Measurements from ENCODE around the gene PLXNB2.

PLXNB2 gene

DNA sequence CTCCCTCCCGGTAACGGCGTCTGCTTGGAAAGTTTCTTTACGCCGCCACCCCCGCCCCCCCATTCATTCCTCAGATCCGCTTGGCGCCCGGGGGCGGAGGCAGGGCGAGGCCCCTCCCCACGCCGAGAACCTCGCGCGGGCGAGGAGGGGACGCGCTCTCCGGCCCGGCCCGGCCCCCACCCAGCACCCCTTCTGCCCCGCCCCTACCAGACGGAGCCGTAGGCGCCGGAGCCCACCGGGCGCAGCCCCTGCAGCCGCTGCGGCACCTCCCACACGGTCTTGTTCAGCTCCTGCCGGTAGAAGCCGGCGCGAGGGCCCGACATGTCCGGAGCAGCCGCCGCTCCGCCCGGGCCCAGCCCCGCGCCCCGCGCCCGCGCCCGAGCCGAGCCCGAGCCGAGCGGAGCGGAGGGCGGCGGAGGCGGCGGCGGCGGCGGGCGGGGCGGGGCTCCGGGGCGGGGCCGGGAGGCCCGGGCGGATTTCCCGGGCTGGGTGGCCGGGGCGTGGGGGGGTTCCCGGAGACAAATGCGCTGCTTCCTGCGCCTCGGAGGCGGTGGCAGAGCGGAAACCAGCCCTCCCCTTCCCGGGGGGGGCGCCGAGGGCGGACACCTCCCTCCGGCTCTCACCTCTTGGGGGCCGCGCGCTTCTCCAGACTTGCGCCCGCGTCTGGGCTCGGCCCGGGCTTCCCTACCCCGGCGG, 37.3 kb downstream of the PLXNB2 start, which contains the start of gene MAPK11 (continued):
- TF ChIP-seq ZNF623 (tag by site-specific recombination; IDR thresholded peaks at IDR 0.05) (no peak), ZNF350 (tag by site-specific recombination; IDR thresholded peaks at IDR 0.05) (no peak), ZNF169 (tag by site-specific recombination; IDR thresholded peaks at IDR 0.05) (no peak), BCL11B (tag by site-specific recombination; IDR thresholded peaks at IDR 0.05; ENCODE audit: low read depth) (no peak), ZNF670 (tag by site-specific recombination; IDR thresholded peaks at IDR 0.05; ENCODE audit: low read depth) (no peak), IKZF3 (tag by site-specific recombination; IDR thresholded peaks at IDR 0.05) (no peak), ZNF391 (tag by site-specific recombination; IDR thresholded peaks at IDR 0.05; ENCODE audit: borderline replicate concordance, low read depth) (no peak), ZNF19 (tag by site-specific recombination; IDR thresholded peaks at IDR 0.05; ENCODE audit: low read depth) (no peak), HOXC10 (CRISPR knock-in tag; IDR thresholded peaks at IDR 0.05) (no peak), ZNF658 (tag by site-specific recombination; IDR thresholded peaks at IDR 0.05) (no peak), ZNF48 (tag by site-specific recombination; IDR thresholded peaks at IDR 0.05) (no peak), ZNF354C (tag by site-specific recombination; IDR thresholded peaks at IDR 0.05; ENCODE audit: borderline replicate concordance, low read depth) (no peak), ZNF132 (tag by site-specific recombination; IDR thresholded peaks at IDR 0.05; ENCODE audit: borderline replicate concordance) (no peak), ZNF366 (tag by site-specific recombination; conservative IDR thresholded peaks at IDR 0.05) (no peak), SCRT1 (tag by site-specific recombination; IDR thresholded peaks at IDR 0.05; ENCODE audit: borderline replicate concordance) (no peak), ZNF626 (tag by site-specific recombination; IDR thresholded peaks at IDR 0.05) (no peak), EGR2 (tag by site-specific recombination; IDR thresholded peaks at IDR 0.05; ENCODE audit: low read depth) (peak; percentile 37; the same call in 1 of the 2 replicates), MZF1 (tag by site-specific recombination; IDR thresholded peaks at IDR 0.05; ENCODE audit: borderline replicate concordance) (no peak), YY2 (tag by site-specific recombination; IDR thresholded peaks at IDR 0.05) (no peak), ZXDB (tag by site-specific recombination; IDR thresholded peaks at IDR 0.05) (no peak), KLF7 (tag by site-specific recombination; IDR thresholded peaks at IDR 0.05; ENCODE audit: borderline replicate concordance) (no peak), ZNF843 (tag by site-specific recombination; IDR thresholded peaks at IDR 0.05) (no peak), ZNF155 (tag by site-specific recombination; IDR thresholded peaks at IDR 0.05) (no peak), GLI2 (tag by site-specific recombination; IDR thresholded peaks at IDR 0.05; ENCODE audit: borderline replicate concordance, low read depth) (no peak), ZNF174 (tag by site-specific recombination; IDR thresholded peaks at IDR 0.05) (no peak), ZNF184 (tag by site-specific recombination; IDR thresholded peaks at IDR 0.05) (no peak), ZBTB20 (tag by site-specific recombination; IDR thresholded peaks at IDR 0.05) (no peak; the same call in 1 of the 2 replicates), ZNF791 (tag by site-specific recombination; IDR thresholded peaks at IDR 0.05) (no peak)
- TF ChIP-seq, protein P1, sequence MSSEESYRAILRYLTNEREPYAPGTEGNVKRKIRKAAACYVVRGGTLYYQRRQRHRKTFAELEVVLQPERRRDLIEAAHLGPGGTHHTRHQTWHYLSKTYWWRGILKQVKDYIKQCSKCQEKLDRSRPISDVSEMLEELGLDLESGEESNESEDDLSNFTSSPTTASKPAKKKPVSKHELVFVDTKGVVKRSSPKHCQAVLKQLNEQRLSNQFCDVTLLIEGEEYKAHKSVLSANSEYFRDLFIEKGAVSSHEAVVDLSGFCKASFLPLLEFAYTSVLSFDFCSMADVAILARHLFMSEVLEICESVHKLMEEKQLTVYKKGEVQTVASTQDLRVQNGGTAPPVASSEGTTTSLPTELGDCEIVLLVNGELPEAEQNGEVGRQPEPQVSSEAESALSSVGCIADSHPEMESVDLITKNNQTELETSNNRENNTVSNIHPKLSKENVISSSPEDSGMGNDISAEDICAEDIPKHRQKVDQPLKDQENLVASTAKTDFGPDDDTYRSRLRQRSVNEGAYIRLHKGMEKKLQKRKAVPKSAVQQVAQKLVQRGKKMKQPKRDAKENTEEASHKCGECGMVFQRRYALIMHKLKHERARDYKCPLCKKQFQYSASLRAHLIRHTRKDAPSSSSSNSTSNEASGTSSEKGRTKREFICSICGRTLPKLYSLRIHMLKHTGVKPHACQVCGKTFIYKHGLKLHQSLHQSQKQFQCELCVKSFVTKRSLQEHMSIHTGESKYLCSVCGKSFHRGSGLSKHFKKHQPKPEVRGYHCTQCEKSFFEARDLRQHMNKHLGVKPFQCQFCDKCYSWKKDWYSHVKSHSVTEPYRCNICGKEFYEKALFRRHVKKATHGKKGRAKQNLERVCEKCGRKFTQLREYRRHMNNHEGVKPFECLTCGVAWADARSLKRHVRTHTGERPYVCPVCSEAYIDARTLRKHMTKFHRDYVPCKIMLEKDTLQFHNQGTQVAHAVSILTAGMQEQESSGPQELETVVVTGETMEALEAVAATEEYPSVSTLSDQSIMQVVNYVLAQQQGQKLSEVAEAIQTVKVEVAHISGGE (tag by site-specific recombination; conservative IDR thresholded peaks at IDR 0.05; ENCODE audit: low read depth) = 0 out of 2 replicates have a peak, but pooled peaks have one; percentile 30
- TF ChIP-seq, protein P2, sequence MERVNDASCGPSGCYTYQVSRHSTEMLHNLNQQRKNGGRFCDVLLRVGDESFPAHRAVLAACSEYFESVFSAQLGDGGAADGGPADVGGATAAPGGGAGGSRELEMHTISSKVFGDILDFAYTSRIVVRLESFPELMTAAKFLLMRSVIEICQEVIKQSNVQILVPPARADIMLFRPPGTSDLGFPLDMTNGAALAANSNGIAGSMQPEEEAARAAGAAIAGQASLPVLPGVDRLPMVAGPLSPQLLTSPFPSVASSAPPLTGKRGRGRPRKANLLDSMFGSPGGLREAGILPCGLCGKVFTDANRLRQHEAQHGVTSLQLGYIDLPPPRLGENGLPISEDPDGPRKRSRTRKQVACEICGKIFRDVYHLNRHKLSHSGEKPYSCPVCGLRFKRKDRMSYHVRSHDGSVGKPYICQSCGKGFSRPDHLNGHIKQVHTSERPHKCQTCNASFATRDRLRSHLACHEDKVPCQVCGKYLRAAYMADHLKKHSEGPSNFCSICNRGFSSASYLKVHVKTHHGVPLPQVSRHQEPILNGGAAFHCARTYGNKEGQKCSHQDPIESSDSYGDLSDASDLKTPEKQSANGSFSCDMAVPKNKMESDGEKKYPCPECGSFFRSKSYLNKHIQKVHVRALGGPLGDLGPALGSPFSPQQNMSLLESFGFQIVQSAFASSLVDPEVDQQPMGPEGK (tag by site-specific recombination; IDR thresholded peaks at IDR 0.05) = peak; percentile 70
- TF ChIP-seq, protein P3, sequence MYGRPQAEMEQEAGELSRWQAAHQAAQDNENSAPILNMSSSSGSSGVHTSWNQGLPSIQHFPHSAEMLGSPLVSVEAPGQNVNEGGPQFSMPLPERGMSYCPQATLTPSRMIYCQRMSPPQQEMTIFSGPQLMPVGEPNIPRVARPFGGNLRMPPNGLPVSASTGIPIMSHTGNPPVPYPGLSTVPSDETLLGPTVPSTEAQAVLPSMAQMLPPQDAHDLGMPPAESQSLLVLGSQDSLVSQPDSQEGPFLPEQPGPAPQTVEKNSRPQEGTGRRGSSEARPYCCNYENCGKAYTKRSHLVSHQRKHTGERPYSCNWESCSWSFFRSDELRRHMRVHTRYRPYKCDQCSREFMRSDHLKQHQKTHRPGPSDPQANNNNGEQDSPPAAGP (tag by site-specific recombination; IDR thresholded peaks at IDR 0.05) = no peak
- TF ChIP-seq, protein P4, sequence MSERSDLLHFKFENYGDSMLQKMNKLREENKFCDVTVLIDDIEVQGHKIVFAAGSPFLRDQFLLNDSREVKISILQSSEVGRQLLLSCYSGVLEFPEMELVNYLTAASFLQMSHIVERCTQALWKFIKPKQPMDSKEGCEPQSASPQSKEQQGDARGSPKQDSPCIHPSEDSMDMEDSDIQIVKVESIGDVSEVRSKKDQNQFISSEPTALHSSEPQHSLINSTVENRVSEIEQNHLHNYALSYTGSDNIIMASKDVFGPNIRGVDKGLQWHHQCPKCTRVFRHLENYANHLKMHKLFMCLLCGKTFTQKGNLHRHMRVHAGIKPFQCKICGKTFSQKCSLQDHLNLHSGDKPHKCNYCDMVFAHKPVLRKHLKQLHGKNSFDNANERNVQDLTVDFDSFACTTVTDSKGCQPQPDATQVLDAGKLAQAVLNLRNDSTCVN (tag by site-specific recombination; optimal IDR thresholded peaks at IDR 0.05) = peak; percentile 62
- TF ChIP-seq, protein P5, sequence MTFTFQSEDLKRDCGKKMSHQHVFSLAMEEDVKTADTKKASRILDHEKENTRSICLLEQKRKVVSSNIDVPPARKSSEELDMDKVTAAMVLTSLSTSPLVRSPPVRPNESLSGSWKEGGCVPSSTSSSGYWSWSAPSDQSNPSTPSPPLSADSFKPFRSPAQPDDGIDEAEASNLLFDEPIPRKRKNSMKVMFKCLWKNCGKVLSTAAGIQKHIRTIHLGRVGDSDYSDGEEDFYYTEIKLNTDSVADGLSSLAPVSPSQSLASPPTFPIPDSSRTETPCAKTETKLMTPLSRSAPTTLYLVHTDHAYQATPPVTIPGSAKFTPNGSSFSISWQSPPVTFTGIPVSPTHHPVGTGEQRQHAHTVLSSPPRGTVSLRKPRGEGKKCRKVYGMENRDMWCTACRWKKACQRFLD (tag by site-specific recombination; IDR thresholded peaks at IDR 0.05) = no peak

Measured in HEK293 (cell line).